ENCODE results near the gene HOGA1.

The HOGA1 gene

DNA sequence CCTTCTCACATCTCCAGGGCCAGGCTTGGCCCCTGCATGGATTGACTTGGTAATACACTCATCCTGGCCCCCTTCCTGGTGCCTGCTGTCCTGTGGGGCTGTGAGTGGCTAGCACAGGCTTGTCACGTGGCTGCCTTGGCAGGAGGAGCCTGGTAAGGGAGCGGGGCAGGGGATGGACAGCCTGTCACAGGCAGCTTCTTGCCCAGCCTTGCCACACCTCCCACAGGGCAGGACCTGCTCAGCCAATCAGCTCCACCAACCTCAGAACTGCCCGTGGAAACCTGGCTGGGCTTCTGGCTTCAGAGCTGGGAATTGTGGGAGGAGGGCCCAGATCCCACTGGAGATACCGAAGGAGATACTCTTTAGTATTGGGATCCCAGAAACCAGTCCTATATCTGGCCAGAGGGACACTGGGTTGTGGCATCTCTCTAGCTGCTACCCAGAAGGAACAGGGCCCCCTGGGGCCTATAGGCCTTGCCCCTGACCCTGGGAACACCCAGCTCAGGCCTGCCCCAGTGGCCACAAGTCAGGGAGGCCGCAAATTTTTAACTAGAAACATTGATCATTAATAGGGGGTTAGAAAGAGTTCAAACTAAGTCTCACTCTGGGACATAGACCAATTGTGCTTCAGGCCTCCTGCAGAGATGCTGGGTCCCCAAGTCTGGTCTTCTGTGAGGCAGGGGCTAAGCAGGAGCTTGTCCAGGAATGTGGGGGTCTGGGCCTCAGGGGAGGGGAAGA is at the start of gene HOGA1:
Gene HOGA1 (plus strand): TSS at position 330 of the 738 bp plus-strand sequence. CDS start 315 bp downstream, at position 645.
- Histone ChIP-seq H3K9ac (ENCODE audit: low read length) (no peak within 1 kb of the TSS), H3K4me3 (ENCODE audit: low read length) (no peak within 1 kb of the TSS)

DNA sequence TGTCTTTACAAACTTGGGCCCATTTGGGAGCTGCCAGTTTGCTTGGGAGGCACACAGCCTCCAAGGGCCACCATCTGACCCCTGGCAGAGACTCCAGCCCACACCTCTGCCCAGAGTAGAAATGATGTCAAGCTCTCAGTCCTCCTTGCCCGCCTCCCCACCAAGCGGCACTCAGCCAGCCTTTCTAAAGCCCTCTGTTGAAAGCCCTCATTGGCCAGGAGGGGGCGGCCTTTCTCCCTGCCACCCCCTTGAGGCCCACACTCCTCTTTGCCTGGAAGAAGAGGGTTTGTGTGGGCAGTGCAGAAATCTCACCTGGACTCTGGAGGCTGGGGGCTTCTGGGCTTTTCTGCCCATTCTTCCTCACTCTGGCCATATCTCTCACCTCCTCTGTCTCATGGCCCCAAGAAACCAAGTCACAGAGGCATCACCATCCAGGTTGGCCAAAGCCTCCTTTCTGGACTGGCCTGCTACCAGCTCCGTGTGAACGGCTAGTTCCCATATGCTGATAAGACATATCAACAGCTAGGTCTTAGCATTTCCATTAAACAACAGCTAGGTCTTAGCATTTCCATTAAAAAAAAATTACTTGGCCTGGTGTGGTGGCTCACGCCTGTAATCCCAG is 49.3 kb upstream of the HOGA1 start:
- H3K4me1 ChIP-seq (ENCODE audit: control insufficient read depth, insufficient read depth, low read length) = no peaks in the 10 kb centered on the region
- H3K9ac ChIP-seq (ENCODE audit: low read length) = no peak overlapping the region
- H3K27me3 ChIP-seq (ENCODE audit: control insufficient read depth, insufficient read depth, low read length) = no peaks in the 10 kb centered on the region
- H3K36me3 ChIP-seq (ENCODE audit: control insufficient read depth, insufficient read depth, low read length) = no peaks in the 10 kb centered on the region
- H3K4me3 ChIP-seq (ENCODE audit: low read length) = no peak overlapping the region
- H3K9me3 ChIP-seq (ENCODE audit: control insufficient read depth, low read length) = no peaks in the 10 kb centered on the region

More for the DNA sequence above, at the start of gene HOGA1:
- Histone ChIP-seq H3K36me3 (ENCODE audit: control insufficient read depth, insufficient read depth, low read length) (no peaks in the 10 kb centered on the region), H3K27me3 (ENCODE audit: control insufficient read depth, insufficient read depth, low read length) (no peaks in the 10 kb centered on the region), H3K9me3 (ENCODE audit: control insufficient read depth, low read length) (no peaks in the 10 kb centered on the region), H3K4me1 (ENCODE audit: control insufficient read depth, insufficient read depth, low read length) (no peaks in the 10 kb centered on the region)

DNA sequence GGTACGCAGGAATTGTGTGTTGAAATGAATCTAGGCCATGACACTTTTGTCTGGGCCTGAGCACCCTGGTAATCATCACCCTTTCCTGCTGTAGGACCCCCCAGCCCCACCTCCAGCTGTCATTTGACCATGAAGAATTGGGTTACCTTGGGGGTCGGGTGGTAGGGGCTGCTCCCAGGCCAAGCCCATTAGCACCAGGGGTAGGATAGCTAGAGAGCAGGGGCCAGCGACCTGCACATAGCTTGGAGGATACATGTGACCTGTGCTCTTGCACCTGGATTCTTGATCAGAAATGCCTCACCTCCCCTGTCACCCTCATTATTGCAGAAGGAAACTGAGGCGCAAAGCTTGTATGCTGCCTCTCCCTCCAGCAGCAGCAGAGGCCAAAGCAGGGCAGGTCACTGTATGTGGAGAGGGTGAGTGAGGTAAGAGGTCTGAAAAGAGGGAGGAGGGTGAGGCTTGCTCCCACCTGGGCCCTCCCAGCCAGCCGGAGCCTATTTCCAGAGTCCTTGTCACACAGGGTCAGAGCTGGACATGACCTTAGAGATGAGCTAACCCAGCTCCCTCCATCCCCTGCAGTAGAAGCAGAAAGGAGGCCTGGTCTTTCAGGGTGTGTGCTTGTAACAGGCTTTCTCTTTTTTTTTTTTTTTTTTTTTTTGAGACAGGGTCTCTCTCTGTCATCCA is 46.9 kb upstream of the HOGA1 start:
- Histone ChIP-seq H3K4me1 (ENCODE audit: control insufficient read depth, insufficient read depth, low read length) (peaks cover 9% of the 10 kb centered on the region), H3K4me3 (ENCODE audit: low read length) (no peak overlapping the region), H3K9ac (ENCODE audit: low read length) (no peak overlapping the region), H3K27me3 (ENCODE audit: control insufficient read depth, insufficient read depth, low read length) (no peaks in the 10 kb centered on the region), H3K9me3 (ENCODE audit: control insufficient read depth, low read length) (no peaks in the 10 kb centered on the region), H3K36me3 (ENCODE audit: control insufficient read depth, insufficient read depth, low read length) (no peaks in the 10 kb centered on the region)

DNA sequence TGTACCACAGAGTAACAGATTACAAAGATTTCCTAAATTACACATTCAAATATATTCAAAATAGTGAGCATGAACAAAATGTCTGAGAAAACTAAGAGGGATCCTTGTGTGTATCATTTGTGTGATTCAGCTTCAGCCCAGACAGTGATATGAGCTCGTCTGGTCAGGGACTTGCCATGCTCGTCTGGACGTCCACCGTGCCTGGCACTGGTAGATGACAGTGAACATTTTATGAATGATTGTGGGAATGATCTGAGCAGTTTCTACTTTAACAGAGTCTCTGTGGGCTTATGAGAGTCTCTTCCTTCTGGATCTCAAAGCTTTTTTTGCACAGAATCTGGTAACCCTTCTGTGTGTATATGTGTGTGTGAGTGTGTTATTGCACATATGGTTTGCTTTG is 45.8 kb upstream of the HOGA1 start:
- Histone ChIP-seq H3K4me1 (ENCODE audit: control insufficient read depth, insufficient read depth, low read length) (peaks cover 20% of the 10 kb centered on the region), H3K4me3 (ENCODE audit: low read length) (no peak overlapping the region), H3K36me3 (ENCODE audit: control insufficient read depth, insufficient read depth, low read length) (no peaks in the 10 kb centered on the region), H3K9me3 (ENCODE audit: control insufficient read depth, low read length) (no peaks in the 10 kb centered on the region), H3K9ac (ENCODE audit: low read length) (no peak overlapping the region), H3K27me3 (ENCODE audit: control insufficient read depth, insufficient read depth, low read length) (no peaks in the 10 kb centered on the region)

DNA sequence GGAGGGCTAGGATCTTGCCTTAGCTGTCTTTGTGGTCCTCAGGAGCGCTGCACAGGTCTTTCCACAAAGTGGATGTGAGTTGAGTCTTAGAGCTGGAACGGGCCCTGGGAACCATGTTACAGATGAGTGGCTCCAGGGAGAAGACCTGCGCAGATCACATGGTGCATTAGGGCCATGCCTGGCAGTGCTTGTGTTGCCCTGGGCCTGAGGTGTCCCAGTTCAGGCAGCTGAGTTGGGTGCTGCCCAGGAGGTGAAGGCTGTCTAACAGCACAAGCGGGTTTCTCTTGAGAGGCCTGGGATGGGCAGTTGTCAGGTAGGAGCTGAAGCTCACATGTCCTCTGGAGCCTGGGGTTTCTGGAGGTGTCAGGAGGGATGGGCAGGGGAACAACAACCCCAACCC is 45.4 kb upstream of the HOGA1 start:
- Histone ChIP-seq H3K36me3 (ENCODE audit: control insufficient read depth, insufficient read depth, low read length) (no peaks in the 10 kb centered on the region), H3K9me3 (ENCODE audit: control insufficient read depth, low read length) (no peaks in the 10 kb centered on the region), H3K27me3 (ENCODE audit: control insufficient read depth, insufficient read depth, low read length) (no peaks in the 10 kb centered on the region), H3K9ac (ENCODE audit: low read length) (no peak overlapping the region), H3K4me1 (ENCODE audit: control insufficient read depth, insufficient read depth, low read length) (peaks cover 21% of the 10 kb centered on the region), H3K4me3 (ENCODE audit: low read length) (no peak overlapping the region)

DNA sequence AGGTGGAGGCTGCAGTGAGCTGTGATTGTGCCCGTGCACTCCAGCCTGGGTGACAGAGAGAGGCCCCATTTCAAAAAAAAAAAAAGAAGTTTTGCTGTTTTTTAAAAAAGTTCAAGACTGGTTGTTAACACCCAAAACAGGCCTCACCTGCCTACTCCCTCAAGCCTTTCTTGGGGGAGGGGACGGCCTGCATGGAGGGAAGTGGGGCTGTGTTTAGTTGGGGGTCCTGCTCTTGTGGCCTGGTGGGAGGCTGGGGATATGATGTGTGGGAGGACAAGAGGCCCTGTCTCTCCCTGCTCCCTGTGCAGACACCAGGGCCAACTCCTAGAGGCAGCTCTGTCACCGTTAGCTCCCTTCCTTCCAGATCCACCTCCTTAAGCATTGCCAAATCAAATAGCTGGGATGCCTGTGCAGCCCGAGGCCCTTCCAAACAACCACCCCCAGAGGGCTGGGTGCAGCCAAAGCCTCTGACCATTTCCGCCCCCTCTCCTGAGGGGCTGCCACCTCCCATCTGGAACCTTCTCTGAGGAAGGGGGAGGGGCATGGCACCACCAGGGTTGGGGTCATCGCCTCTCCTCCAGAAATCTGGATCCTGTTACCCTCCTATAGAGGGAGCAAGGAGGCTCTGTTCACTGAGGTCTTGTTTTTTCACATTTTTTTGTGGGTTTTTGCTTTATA is 44.5 kb upstream of the HOGA1 start:
- Histone ChIP-seq H3K4me3 (ENCODE audit: low read length) (no peak overlapping the region), H3K36me3 (ENCODE audit: control insufficient read depth, insufficient read depth, low read length) (no peaks in the 10 kb centered on the region), H3K9me3 (ENCODE audit: control insufficient read depth, low read length) (no peaks in the 10 kb centered on the region), H3K27me3 (ENCODE audit: control insufficient read depth, insufficient read depth, low read length) (no peaks in the 10 kb centered on the region), H3K4me1 (ENCODE audit: control insufficient read depth, insufficient read depth, low read length) (peaks cover 21% of the 10 kb centered on the region), H3K9ac (ENCODE audit: low read length) (no peak overlapping the region)

DNA sequence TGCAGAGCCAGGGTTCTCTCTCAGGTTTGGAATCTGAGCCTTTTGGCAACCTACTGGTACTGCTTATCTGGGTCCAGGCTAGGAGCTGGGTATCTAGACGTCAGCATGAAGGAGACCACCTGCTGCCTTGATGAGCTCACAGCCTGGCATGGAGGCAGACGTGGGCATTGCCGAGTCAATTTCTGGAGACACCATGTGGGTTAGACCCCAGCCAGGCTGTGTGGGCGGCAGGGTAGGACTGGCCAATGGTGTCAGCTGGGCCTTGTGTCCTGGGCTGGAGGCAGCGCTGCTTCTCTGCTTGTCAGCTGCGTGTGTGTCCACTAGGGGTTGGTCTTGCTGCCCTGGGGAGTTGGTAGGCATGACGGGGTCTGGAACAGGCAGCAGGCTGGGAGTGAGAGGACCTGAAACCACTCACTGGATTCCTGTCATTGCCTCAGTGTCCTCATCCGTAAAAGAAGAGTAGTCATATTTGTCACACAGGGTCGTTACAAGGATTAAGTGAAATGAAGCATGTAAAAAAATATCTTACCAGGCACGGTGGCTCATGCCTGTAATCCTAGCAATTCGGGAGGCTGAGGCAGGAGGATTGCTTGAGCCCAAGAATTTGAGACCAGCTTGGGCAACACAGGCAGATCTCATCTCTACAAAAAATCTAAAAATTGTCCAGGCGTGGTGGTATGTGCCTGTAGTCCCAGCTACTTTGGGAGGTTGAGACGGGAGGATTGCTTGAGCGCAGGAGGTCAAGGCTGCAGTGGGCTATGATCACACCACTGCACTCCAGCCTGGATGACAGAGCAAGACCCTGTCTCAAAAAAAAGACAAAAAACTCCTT is 43.3 kb upstream of the HOGA1 start:
- Histone ChIP-seq H3K27me3 (ENCODE audit: control insufficient read depth, insufficient read depth, low read length) (no peaks in the 10 kb centered on the region), H3K9ac (ENCODE audit: low read length) (no peak overlapping the region), H3K36me3 (ENCODE audit: control insufficient read depth, insufficient read depth, low read length) (no peaks in the 10 kb centered on the region), H3K9me3 (ENCODE audit: control insufficient read depth, low read length) (no peaks in the 10 kb centered on the region), H3K4me1 (ENCODE audit: control insufficient read depth, insufficient read depth, low read length) (peaks cover 21% of the 10 kb centered on the region), H3K4me3 (ENCODE audit: low read length) (no peak overlapping the region)

DNA sequence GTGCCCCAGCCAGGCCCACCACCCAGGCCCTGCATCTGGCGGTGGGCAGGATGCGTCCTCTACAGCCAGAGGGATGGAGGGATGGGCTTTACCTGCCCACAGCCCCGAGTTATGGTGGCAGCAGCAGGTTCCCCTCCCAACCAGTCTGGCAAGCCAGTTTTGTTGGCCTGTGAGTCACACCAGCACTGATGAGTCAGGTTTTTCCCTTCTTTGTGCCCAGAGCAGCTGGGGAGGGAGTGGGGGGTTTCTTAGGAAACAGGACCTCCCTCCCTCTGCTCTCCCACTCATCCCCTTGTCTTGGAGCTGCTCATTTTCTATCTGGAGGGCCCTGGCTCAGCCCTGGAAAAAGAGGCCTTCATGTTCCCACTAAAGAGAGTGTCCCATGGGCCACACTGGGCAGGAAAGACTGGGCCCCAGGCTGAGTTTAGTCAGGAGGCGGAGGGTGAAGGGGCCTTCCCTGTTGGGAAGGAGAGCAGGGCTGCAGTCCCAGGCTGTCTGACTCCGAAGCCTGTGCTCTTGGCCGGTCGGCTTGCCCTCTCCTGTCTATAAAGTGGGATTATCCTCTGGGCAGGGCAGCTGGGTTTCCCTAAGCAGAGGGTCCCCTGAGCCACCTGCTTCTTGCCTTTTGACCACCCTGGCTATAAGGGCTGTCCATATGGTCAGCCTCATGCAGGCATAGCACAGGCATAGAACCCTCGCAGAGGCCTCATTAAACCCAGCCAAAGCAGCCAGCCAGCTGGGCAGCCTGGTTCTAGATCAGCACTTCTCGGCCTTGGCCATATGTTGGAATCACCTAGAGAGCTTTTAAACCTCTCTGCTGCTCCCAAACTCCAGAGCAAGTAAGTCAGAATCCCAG is 41.8 kb upstream of the HOGA1 start:
- H3K9ac ChIP-seq (ENCODE audit: low read length) = no peak overlapping the region
- H3K4me3 ChIP-seq (ENCODE audit: low read length) = no peak overlapping the region
- H3K4me1 ChIP-seq (ENCODE audit: control insufficient read depth, insufficient read depth, low read length) = peaks cover 21% of the 10 kb centered on the region
- no peaks in the 10 kb centered on the region for H3K27me3 ChIP-seq (ENCODE audit: control insufficient read depth, insufficient read depth, low read length)
- no peaks in the 10 kb centered on the region for H3K36me3 ChIP-seq (ENCODE audit: control insufficient read depth, insufficient read depth, low read length)
- H3K9me3 ChIP-seq (ENCODE audit: control insufficient read depth, low read length) = no peaks in the 10 kb centered on the region

DNA sequence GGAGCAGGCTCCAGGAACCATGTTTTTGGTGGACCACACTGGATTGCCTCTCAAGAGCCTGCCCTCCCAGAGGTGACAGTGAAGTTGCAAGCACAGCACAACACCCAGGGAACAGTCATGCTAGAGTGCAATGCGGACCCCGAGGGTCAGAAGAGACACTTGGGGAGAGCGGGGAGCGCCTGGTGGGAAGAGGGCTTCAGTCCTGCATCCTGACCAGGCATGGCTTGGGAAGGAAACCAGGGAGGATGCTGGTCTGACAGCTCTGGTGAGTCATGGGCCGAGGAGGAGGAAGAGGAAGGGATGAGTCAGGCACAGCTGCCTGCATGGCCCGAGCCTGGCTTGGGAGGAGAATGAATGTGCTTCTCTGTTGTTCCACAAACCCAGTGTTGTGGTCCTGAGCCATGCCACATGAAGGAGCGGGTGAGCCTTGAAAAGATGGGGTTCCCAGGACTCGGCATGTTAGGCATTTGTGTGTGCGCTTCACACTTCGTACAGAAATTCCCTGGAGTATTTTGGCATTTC is 41.1 kb upstream of the HOGA1 start:
- Histone ChIP-seq H3K27me3 (ENCODE audit: control insufficient read depth, insufficient read depth, low read length) (no peaks in the 10 kb centered on the region), H3K9me3 (ENCODE audit: control insufficient read depth, low read length) (no peaks in the 10 kb centered on the region), H3K4me3 (ENCODE audit: low read length) (no peak overlapping the region), H3K36me3 (ENCODE audit: control insufficient read depth, insufficient read depth, low read length) (no peaks in the 10 kb centered on the region), H3K4me1 (ENCODE audit: control insufficient read depth, insufficient read depth, low read length) (peaks cover 21% of the 10 kb centered on the region), H3K9ac (ENCODE audit: low read length) (no peak overlapping the region)

DNA sequence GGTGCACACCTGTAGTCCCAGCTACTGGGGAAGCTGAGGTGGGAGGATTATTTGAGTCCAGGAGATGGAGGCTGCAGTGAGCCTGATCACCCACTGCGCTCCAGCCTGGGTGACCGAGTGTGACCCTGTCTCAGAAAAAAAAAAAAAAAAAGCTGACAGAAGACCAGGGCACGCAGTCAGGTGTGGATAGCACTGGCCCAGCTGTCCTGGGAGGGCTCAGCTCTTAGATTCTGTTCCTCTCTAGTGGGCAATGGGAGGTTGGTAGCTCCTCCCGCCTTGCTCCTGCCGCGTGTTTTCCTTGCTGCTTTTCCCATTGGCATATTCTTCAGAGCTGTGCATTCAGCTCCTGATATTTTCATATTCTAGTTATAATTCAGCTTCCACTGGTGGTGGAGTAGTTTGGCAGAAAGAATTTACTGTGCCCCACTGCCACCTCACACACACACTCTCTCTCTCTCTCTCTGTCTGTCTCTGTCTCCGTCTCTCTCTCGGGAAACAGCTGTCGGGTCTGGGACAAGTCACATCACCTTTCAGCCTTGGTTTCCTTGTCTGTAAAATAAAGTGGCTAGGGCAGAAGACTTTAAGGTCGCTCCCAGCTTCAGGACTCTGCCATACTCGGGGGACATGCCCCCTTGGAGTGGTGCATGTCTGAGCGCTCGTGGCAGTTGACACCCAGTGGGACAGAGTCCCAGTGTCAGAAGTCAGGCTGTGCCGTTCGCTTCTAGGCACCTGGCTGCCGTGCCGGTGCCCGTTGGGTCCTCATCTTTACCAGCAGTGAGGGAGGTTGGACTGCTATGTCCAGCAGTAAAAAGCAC is 37.5 kb upstream of the HOGA1 start:
- peaks cover 27% of the 10 kb centered on the region for H3K4me1 ChIP-seq (ENCODE audit: control insufficient read depth, insufficient read depth, low read length)
- H3K4me3 ChIP-seq (ENCODE audit: low read length) = no peak overlapping the region
- H3K36me3 ChIP-seq (ENCODE audit: control insufficient read depth, insufficient read depth, low read length) = no peaks in the 10 kb centered on the region
- H3K27me3 ChIP-seq (ENCODE audit: control insufficient read depth, insufficient read depth, low read length) = no peaks in the 10 kb centered on the region
- H3K9ac ChIP-seq (ENCODE audit: low read length) = no peak overlapping the region
- no peaks in the 10 kb centered on the region for H3K9me3 ChIP-seq (ENCODE audit: control insufficient read depth, low read length)
